Natural killer cell (primary cell): Measurements from ENCODE around the gene C3orf70. TPM values are rescaled to one million over a fixed set of nuclear protein-coding genes. Genes with fewer than 3 reads are reported as not detected.

Experiments used
- ATAC-seq, 3 donors: fragments of 150-1000 bp in 2 of 3; fragments of 200-7000 bp in 1 of 3; cut with Tn5 transposase; 1 replicate in 1 of 3; 2 replicates in 2 of 3; pipeline ENCODE4 v1.10.0; 2021; ENCODE audit warnings: mild to moderate bottlenecking in 2 of 3, moderate library complexity in 2 of 3
- DNase-seq, 2 donors: peaks; one replicate each; pipeline versions ENCODE4 v3.0.0 to v3.0.0-alpha.2; 2013 to 2021; ENCODE audit warnings: mixed read lengths in 1 of 2
- H3K27ac ChIP-seq: one replicate; pipeline ENCODE4 v1.5.1; 2013; ENCODE audit warnings: mild to moderate bottlenecking, low read length
- H3K27me3 ChIP-seq: one replicate; pipeline ENCODE4 v1.6.1; 2013; ENCODE audit warnings: low read length; ENCODE audit not compliant: control insufficient read depth, insufficient read depth
- H3K36me3 ChIP-seq: one replicate; pipeline ENCODE4 v1.6.1; 2013; ENCODE audit warnings: low read length; ENCODE audit not compliant: control insufficient read depth, insufficient read depth
- H3K4me1 ChIP-seq: one replicate; pipeline ENCODE4 v1.6.1; 2013; ENCODE audit warnings: low read length; ENCODE audit not compliant: control insufficient read depth, insufficient read depth
- H3K4me3 ChIP-seq: one replicate; pipeline ENCODE4 v1.5.1; 2013; ENCODE audit warnings: low read length
- H3K9me3 ChIP-seq: one replicate; pipeline ENCODE4 v1.6.1; 2013; ENCODE audit warnings: low read length; ENCODE audit not compliant: control insufficient read depth, insufficient read depth
- H3K27ac Mint-ChIP-seq, 2 donors: one replicate each; pipeline ENCODE4 v1.8.0; 2022; ENCODE audit warnings: mild to moderate bottlenecking in 2 of 2, mixed read lengths in 2 of 2, moderate library complexity in 1 of 2
- H3K27me3 Mint-ChIP-seq, 2 donors: one replicate each; pipeline ENCODE4 v1.8.0; 2022; ENCODE audit warnings: low read depth in 2 of 2, mixed read lengths in 2 of 2
- H3K36me3 Mint-ChIP-seq: one replicate; pipeline ENCODE4 v1.8.0; 2022; ENCODE audit warnings: mixed read lengths
- H3K4me1 Mint-ChIP-seq, 2 donors: one replicate each; pipeline ENCODE4 v1.8.0; 2022; ENCODE audit warnings: mixed read lengths in 2 of 2
- H3K4me3 Mint-ChIP-seq: one replicate; pipeline ENCODE4 v1.8.0; 2022; ENCODE audit warnings: mild to moderate bottlenecking, moderate library complexity, mixed read lengths
- H3K9me3 Mint-ChIP-seq, 2 donors: one replicate each; pipeline ENCODE4 v1.8.0; 2022; ENCODE audit warnings: mixed read lengths in 2 of 2
- WGBS: methylation state at CpG from one replicate; pipeline ENCODE4 v1.1.7; 2013; ENCODE audit warnings: missing lambda C conversion rate; ENCODE audit not compliant: insufficient coverage; 5-methylcytosine and 5-hydroxymethylcytosine counted together
- intact Hi-C: fragments of 100-400 bp; cut with micrococcal nuclease; formaldehyde crosslinking; loops from one replicate; pipeline ENCODE4 v1.14.2; 2022
- total RNA-seq, 4 donors: library from RNA; stranded (reverse); fragments of 120-200 nt in 1 of 4; gene quantifications; one replicate each; pipeline versions ENCODE4 v1.2.3 to v1.2.4, GENCODE V29; 2013 to 2022
- TF ChIP-seq, protein P1 (sequence below): fragments of 200-600 bp; IDR thresholded peaks from one replicate; pipeline ENCODE4 v1.8.0; 2022; ENCODE audit warnings: antibody characterized with exemption

Gene C3orf70
- total RNA-seq, 3 donors from 2014 or later (not counting 1 experiment from before 2014, with no cell fraction given): 0.05 to 0.07 (median 0.05) TPM

DNA sequence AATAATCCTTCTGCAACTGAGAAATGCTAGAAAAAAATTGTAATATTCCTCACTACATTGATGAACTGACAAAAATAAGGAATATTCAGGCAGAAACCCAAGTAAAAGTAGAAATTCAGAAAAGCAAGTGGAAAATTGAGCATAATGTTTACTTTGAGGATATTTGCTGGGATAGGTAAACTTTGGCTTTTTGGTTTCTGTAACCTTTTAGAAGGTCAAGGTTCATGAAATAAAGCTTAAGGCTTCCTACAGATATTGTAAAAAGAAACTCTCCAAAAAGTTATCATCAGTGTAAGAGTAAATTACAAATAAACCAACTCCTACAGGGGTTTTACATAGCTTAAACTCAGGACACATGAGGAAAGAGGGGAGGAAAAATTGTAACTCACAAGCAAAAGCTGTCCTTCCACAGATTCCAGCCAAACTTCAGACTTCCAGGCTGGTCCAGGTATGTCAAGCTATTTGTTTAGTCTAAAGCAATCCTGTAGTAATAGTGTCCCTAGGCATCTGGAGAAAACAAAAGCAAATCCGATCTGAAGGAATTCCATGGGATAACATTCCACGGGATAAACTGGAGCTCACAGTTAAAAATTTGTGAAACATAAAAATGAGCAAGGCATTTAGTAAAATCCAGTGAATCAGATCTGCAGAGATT lies 21.1 kb downstream of the C3orf70 start:
- no peaks in the 10 kb centered on the region for H3K9me3 Mint-ChIP-seq

DNA sequence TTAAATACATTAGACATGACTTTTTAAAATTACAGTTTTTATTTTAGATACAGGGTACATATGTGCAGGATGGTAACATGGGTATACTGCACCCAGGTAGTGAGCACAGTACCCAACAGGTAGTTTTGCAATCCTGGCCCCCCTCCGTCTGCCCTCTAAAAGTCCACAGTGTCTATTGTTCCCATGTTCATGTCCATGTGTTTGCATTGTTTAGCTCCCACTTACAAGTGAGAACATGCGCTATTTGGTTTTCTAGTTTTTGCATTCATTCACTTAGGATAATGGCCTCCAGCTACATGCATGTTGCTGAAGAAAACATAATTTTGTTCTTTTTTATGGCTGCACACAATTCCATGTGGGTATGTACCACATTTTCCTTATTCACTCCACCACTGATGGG lies 23.8 kb downstream of the C3orf70 start:
- no peak overlapping the region for H3K27ac Mint-ChIP-seq
- peaks cover 3% of the 10 kb centered on the region for H3K27me3 ChIP-seq
- H3K4me3 Mint-ChIP-seq: no peak overlapping the region
- intact Hi-C loops: no loop called here
- H3K4me1 Mint-ChIP-seq: no peaks in the 10 kb centered on the region
- H3K36me3 Mint-ChIP-seq: no peaks in the 10 kb centered on the region
- 91% methylated on average over 2 of the region's 2 CpGs for WGBS
- no peaks in the 10 kb centered on the region for H3K9me3 ChIP-seq
- peaks cover 10 to 18% of the 10 kb centered on the region in 2 donors for H3K27me3 Mint-ChIP-seq
- TF ChIP-seq, protein P1, sequence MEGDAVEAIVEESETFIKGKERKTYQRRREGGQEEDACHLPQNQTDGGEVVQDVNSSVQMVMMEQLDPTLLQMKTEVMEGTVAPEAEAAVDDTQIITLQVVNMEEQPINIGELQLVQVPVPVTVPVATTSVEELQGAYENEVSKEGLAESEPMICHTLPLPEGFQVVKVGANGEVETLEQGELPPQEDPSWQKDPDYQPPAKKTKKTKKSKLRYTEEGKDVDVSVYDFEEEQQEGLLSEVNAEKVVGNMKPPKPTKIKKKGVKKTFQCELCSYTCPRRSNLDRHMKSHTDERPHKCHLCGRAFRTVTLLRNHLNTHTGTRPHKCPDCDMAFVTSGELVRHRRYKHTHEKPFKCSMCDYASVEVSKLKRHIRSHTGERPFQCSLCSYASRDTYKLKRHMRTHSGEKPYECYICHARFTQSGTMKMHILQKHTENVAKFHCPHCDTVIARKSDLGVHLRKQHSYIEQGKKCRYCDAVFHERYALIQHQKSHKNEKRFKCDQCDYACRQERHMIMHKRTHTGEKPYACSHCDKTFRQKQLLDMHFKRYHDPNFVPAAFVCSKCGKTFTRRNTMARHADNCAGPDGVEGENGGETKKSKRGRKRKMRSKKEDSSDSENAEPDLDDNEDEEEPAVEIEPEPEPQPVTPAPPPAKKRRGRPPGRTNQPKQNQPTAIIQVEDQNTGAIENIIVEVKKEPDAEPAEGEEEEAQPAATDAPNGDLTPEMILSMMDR: no peak
- DNase-seq (no peak), ATAC-seq (no peak)
- H3K4me3 ChIP-seq: no peak overlapping the region
- H3K4me1 ChIP-seq: no peaks in the 10 kb centered on the region
- H3K36me3 ChIP-seq: no peaks in the 10 kb centered on the region
- no peak overlapping the region for H3K27ac ChIP-seq
- no peaks in the 10 kb centered on the region for H3K9me3 Mint-ChIP-seq

More for the DNA sequence above, 21.1 kb downstream of the C3orf70 start:
- Histone ChIP-seq H3K27ac (no peak overlapping the region), H3K36me3 (no peaks in the 10 kb centered on the region), H3K9me3 (no peaks in the 10 kb centered on the region), H3K4me1 (no peaks in the 10 kb centered on the region), H3K4me3 (no peak overlapping the region), H3K27me3 (peaks cover 3% of the 10 kb centered on the region)
- TF ChIP-seq, protein P1: no peak
- no peaks in the 10 kb centered on the region for H3K4me1 Mint-ChIP-seq
- no peak overlapping the region for H3K4me3 Mint-ChIP-seq
- intact Hi-C loops: no loop called here
- no peak for DNase-seq
- H3K36me3 Mint-ChIP-seq: no peaks in the 10 kb centered on the region
- H3K27me3 Mint-ChIP-seq: peaks cover 8 to 18% of the 10 kb centered on the region in 2 donors
- WGBS: 94% methylated on average over 2 of the region's 2 CpGs
- H3K27ac Mint-ChIP-seq: no peak overlapping the region
- ATAC-seq: no peak

DNA sequence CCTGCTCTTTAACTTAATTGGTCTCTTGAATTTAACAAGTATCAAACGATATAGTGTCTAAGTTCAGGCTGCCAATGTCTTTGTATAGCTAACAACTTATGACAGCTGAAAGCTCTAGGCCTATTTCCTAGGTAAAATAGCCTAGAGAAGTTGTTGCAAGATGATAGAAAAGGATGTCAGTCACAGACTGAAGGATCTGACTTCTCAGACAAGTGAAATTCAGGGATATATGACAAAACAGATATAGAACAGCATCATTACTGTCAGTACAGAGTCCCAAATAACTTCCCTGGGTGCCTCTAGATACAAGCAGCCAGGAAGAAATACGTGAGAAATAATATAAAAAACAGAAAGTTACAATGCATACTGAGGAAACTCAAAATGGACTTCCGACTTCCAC lies 26.7 kb downstream of the C3orf70 start:
- Mint-ChIP-seq H3K36me3 (no peaks in the 10 kb centered on the region), H3K4me3 (no peak overlapping the region), H3K27me3 (peaks cover 6% of the 10 kb centered on the region in 2 donors), H3K27ac (no peak overlapping the region), H3K9me3 (peaks cover 0 to 2% of the 10 kb centered on the region in 2 donors), H3K4me1 (no peaks in the 10 kb centered on the region)
- intact Hi-C loops: no loop called here
- Histone ChIP-seq H3K36me3 (no peaks in the 10 kb centered on the region), H3K9me3 (no peaks in the 10 kb centered on the region), H3K27me3 (no peaks in the 10 kb centered on the region), H3K4me1 (no peaks in the 10 kb centered on the region), H3K27ac (no peak overlapping the region), H3K4me3 (no peak overlapping the region)
- DNase-seq: no peak
- 83% methylated on average over 2 of the region's 3 CpGs for WGBS
- ATAC-seq: no peak
- TF ChIP-seq, protein P1: no peak

DNA sequence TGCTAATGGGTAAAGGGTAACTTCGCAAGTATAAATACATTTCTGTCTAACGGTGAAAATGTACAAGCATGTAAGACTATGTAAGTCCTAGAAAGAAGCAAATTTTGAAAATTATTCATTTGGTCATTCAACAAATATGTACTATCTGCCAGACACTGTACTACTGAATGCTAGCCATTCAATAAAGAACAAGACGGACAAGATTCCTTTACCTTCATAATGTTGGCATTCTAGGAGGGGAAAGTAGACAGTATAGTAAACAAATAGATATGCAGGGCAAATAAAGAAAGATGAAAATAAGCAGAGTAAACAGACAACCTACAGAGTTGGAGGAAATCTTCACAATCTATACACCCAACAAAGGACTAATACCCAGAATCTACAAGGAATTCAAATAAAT lies 32.7 kb downstream of the C3orf70 start:
- no peaks in the 10 kb centered on the region for H3K36me3 Mint-ChIP-seq
- H3K27me3 ChIP-seq: peaks cover 2% of the 10 kb centered on the region
- no peak overlapping the region for H3K4me3 ChIP-seq
- TF ChIP-seq, protein P1: no peak
- no peak overlapping the region for H3K27ac ChIP-seq
- no peaks in the 10 kb centered on the region for H3K4me1 Mint-ChIP-seq
- no peak for DNase-seq
- H3K36me3 ChIP-seq: no peaks in the 10 kb centered on the region
- intact Hi-C loops: no loop called here
- WGBS: no CpG with 5 or more reads among the region's 3 CpGs
- H3K9me3 ChIP-seq: no peaks in the 10 kb centered on the region
- peaks cover 0 to 2% of the 10 kb centered on the region in 2 donors for H3K9me3 Mint-ChIP-seq
- no peak overlapping the region for H3K27ac Mint-ChIP-seq
- no peaks in the 10 kb centered on the region for H3K4me1 ChIP-seq
- H3K4me3 Mint-ChIP-seq: no peak overlapping the region
- peaks cover 16 to 30% of the 10 kb centered on the region in 2 donors for H3K27me3 Mint-ChIP-seq
- ATAC-seq: no peak
